ENCODE measurements around the gene ARHGAP23.

The ARHGAP23 gene

GRCh38 chr17:38428112-38428642 lies at the start of gene ARHGAP23:
Gene ARHGAP23 (plus strand): TSS chr17:38428464. CDS start chr17:38428486, 22 bp downstream.
- peak in 2 of 4 experiments; percentile 16 to 19 for DNase-seq

- DNase-seq: no peak
Measured at GRCh38 chr17:38379448-38379847, 48.8 kb upstream of the ARHGAP23 start.

DNA sequence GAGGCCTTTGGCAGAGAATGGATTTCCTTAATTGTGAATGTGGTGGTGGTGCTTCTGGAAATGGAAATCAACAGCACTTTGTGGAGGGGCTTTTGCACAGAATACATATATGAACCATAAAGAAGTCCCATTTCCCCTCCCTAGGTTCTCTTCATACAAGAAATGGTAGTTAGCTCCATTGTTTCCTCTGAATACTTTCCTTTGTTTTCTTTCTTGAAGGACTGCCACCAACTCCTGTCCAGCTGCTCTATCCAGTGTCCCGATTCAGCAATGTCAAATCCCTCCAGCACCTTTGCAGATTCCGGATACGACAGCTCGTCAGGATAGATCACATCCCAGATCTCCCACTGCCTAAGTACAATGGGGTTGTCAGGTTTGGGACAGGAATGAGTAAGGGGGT lies 33.2 kb upstream of the ARHGAP23 start:
- no peak for DNase-seq

DNA sequence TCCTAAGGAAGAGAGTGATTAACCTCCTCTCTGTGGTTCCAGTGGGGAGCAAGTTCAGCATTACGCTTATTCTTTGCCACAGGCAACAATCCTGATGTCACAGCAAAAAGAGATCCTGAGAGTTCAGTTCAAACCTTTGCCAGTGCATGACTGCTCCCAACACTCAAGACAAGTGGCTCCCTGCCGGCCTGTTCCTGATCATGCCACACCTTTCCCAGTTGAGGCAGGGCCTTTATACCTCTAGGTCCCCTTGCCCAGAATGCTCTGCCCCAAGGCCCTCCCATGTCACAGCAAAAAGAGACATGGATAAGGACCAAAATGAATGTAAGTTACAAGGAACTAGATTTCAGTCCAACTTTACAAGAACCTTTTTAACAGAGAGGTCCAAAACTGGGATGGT lies 31.0 kb upstream of the ARHGAP23 start:
- DNase-seq: no peak

DNA sequence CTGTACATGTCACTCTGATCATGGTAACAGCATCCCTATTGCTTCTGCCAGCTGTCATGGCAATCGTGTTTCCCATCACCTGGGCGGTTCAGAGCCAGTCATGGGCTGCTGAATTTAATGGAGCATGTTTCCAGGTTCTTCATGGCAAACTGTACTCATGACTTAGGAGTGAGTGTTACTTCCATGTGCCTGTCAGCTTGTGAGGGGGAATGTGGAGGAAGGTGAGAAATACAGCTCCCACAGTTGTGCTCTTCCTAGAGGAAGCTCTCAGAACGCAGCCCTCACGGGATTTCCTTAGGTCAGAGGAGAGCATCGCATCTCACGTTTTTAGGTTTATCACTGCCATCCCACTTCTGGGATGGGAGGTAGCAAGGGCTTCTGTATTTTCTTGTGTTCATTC lies 28.0 kb upstream of the ARHGAP23 start:
- no peak for DNase-seq

GRCh38 chr17:38401459-38401858 lies 26.8 kb upstream of the ARHGAP23 start:
- no peak for DNase-seq

DNA sequence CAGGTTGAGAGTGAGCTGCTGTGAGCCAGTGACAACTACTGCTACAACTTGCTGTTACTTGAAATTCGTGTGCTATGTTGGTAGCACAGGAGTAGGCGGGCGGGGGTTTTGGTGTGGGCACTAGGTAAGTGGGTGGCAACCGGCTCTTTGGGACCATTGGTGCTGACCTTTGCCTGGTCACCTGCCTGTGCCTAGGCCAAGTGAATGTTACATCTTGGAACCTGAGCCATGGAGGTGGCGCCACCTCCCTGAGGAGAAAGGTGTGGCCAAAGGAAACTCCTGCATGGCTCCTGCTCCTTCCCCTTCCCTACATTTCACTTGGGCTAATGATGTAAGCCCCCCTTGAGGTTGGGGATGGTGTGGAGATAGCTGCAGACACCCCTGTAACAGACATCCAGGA lies 25.4 kb upstream of the ARHGAP23 start:
- DNase-seq: no peak

DNA sequence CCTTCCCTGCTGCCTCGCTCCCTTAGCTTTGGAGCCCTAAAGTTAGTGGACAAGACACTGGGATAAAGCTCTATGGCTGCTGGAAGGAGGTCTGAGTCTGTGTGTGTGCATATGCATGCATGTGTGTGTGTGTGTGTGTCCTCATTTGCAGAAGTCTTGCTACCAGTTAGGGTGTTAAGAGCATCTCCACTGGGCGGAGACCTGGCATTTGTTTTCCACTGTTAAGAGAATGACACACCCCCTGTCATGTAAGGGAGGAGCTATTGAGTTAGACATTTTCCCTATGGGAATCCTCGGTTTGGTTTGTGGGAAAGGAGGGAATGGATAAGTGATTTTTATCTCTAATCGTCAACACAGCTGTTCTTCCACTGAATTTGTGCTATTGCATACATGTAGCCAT lies 24.8 kb upstream of the ARHGAP23 start:
- DNase-seq: no peak

GRCh38 chr17:38404174-38404943 lies 23.9 kb upstream of the ARHGAP23 start:
- DNase-seq: no peak

- DNase-seq: no peak
Measured at GRCh38 chr17:38405654-38406053, 22.6 kb upstream of the ARHGAP23 start.

- no peak for DNase-seq
Measured at GRCh38 chr17:38410201-38410600, 18.1 kb upstream of the ARHGAP23 start.

DNA sequence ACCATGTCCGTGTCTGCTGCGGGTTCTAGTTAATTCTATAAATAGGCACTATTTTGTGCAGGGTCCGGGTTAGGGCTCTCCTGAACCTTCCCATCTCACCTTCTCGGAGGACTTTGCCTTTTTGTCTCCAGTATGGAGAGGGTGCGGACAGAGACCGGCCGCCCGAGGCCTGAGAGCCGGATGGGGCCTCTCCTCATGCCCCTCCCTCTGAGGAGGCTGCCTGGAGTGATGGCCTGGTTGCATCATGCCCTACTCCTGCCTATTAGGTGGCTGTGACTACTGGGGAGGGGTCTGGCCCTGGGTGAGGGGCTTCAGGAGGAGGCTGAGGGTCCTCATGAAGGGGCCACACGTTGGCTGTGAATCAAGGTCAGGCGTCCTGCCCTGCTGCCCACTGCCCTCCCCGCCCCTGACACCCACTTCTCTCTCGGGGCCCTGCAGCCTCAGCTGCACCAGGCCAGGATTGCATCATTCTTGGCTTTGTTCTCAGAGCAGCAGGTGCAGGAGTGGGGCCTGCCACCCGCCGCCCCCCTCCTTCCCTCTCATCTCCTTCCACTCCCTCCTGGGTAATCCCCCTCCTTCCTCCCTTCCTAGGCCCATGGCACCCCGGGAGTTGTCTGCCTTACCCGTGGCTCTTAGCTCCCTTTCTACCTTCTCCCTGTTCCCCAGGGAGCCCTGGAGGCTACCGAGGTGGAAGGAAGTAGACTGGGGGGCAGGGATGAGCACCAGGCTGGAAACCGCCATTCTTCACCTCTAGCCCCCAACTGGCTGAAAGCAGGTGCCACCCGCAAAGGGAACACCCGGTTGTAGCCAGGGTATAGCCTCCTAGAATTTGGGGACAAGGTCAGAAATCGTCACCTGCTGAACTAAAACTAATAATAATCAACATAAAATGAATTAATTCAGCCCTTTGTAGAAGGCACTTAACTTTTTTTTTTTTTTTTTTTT lies 12.7 kb upstream of the ARHGAP23 start:
- no peak for DNase-seq

DNA sequence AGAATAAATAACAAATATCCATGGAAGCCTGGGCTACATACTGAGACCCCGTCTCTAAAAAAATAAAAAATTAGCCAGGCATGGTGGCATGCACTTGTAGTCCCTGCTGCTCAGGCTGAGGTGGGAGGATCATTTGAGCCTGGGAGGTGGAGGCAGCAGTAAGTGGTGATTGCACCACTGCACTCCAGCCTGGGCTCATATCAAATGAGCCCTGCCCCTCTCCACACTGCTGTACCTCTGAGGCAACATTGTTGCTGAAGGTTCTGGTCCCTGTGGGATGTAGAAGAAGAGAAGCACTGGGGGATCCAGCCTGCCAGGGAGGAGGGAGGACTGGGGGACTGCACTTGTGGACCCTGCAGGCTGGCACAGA lies 11.4 kb upstream of the ARHGAP23 start:
- no peak for DNase-seq

GRCh38 chr17:38417210-38417951 lies 10.9 kb upstream of the ARHGAP23 start:
- no peak for DNase-seq

DNA sequence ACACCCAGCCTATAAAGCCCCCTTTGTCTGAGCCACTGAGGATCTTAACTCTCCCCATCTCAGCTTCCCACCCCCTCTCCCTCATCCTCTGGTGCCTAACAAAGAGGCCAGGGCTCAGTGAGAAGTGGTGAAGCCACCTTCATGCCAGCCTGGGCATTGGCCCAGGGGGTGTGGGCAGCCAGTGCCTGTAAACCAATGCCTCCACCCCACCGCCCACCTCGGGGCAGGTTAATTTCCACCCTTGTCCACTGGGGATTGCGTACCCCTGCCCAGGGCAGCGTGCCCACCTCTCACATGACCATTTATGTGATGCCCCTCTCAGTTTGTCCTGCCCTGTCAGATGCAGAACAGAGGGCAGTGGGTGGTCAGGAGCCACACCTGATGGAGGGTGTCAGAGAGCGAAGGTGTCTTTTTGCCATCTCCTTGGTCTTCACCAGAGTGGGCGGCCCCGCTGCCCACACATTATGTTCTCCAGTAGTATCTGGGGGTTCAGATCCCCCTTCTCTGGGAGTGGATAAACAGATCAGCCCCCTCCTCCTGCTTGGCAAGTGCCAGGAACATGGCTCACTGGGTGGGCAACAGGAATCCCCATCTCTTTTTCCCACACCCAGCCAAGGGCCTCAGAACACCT lies 10.1 kb upstream of the ARHGAP23 start:
- no peak for DNase-seq

GRCh38 chr17:38418693-38419507 lies 9.4 kb upstream of the ARHGAP23 start:
- no peak for DNase-seq

DNA sequence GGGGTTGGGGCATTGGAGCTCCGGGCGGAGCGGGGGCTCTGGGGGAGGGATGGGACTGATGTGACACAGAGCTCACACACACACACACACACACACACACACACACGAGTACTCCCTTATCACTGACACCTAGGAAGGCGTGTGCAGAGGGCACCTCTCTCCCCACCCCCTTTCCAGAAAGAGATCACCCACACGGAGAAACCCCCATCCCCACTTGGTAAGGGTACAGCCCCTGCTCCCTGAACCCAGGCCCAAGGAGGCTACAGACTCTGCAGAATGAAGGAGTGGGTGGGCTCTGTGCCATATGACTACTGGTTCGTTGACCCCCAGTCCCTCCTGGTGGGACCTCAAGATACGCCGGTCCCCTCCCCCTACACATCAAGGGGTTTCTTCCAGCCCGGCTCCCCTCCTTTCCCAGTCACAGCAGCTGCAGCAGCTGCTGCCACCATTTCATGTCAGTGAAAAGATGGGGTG lies 8.7 kb upstream of the ARHGAP23 start:
- DNase-seq: no peak

GRCh38 chr17:38420518-38420917 lies 7.7 kb upstream of the ARHGAP23 start:
- DNase-seq: no peak

- no peak for DNase-seq
Measured at GRCh38 chr17:38421171-38421841, 7.0 kb upstream of the ARHGAP23 start.

GRCh38 chr17:38421871-38422827 lies 6.1 kb upstream of the ARHGAP23 start:
- DNase-seq: no peak

Data from activated CD4-positive, CD25-positive, alpha-beta regulatory T cell (primary cell).